ENCODE measurements around the gene SPAG4.

Gene SPAG4

GRCh38 chr20:35663516-35664465 is 48.2 kb downstream of the SPAG4 start:
- H3K4me3 ChIP-seq (ENCODE audit: low read depth, low read length) = peak overlapping the region; percentile 77
- TF ChIP-seq CTCF (conservative IDR thresholded peaks at IDR 0.05; ENCODE audit: low read depth, low read length) = no peak
- peak; percentile 46 for DNase-seq (ENCODE audit: low read depth)

GRCh38 chr20:35664466-35665206 is 49.0 kb downstream of the SPAG4 start, which contains the start of the genes CPNE1 and RBM12:
TSS of gene CPNE1 (minus strand) at chr20:35664900. CDS start at chr20:35632923, 31,977 bp downstream.
TSS of gene RBM12 (minus strand) at chr20:35664900. CDS start at chr20:35655322, 9,578 bp downstream.
- TF ChIP-seq CTCF (conservative IDR thresholded peaks at IDR 0.05; ENCODE audit: low read depth, low read length) = no peak
- peak; percentile 94 for DNase-seq (ENCODE audit: low read depth)
- peak within 1 kb of the TSS; percentile 77 for H3K4me3 ChIP-seq (ENCODE audit: low read depth, low read length)

- no peak for DNase-seq (ENCODE audit: low read depth)
- TF ChIP-seq CTCF (conservative IDR thresholded peaks at IDR 0.05; ENCODE audit: low read depth, low read length) = no peak
- H3K4me3 ChIP-seq (ENCODE audit: low read depth, low read length) = no peak overlapping the region
These were observed 50.3 kb downstream of the SPAG4 start for GRCh38 chr20:35665949-35666288.

GRCh38 chr20:35669221-35669620 is 53.6 kb downstream of the SPAG4 start:
- no peak overlapping the region for H3K4me3 ChIP-seq (ENCODE audit: low read depth, low read length)
- TF ChIP-seq CTCF (conservative IDR thresholded peaks at IDR 0.05; ENCODE audit: low read depth, low read length) = no peak
- DNase-seq (ENCODE audit: low read depth) = no peak

GRCh38 chr20:35669681-35670080 is 54.1 kb downstream of the SPAG4 start:
- no peak overlapping the region for H3K4me3 ChIP-seq (ENCODE audit: low read depth, low read length)
- no peak for DNase-seq (ENCODE audit: low read depth)
- no peak for TF ChIP-seq CTCF (conservative IDR thresholded peaks at IDR 0.05; ENCODE audit: low read depth, low read length)
